T-helper 2 cell treated with Interferon-gamma antibody and Interleukin-4, amounts not matched to agents 5 μg/mL and 100 μg/mL, for 36 hours (primary cell): Measurements from ENCODE around the gene EXO5.

Experiments
- DNase-seq: peaks from one replicate; pipeline ENCODE4 v3.0.0; 2021; ENCODE audit warnings: low spot score
- H3K27ac Mint-ChIP-seq: one replicate; pipeline ENCODE4 v1.8.0; 2021; ENCODE audit warnings: mild to moderate bottlenecking, mixed read lengths
- H3K27me3 Mint-ChIP-seq: one replicate; pipeline ENCODE4 v1.8.0; 2021; ENCODE audit warnings: low read depth, mixed read lengths
- H3K36me3 Mint-ChIP-seq: one replicate; pipeline ENCODE4 v1.8.0; 2021; ENCODE audit warnings: low read depth, mixed read lengths
- H3K4me1 Mint-ChIP-seq: one replicate; pipeline ENCODE4 v1.8.0; 2021; ENCODE audit warnings: low read depth, mixed read lengths
- H3K4me3 Mint-ChIP-seq: one replicate; pipeline ENCODE4 v1.8.0; 2022; ENCODE audit warnings: mild to moderate bottlenecking, moderate library complexity, mixed read lengths
- H3K9me3 Mint-ChIP-seq: one replicate; pipeline ENCODE4 v1.8.0; 2021; ENCODE audit warnings: mixed read lengths

The EXO5 gene

DNA sequence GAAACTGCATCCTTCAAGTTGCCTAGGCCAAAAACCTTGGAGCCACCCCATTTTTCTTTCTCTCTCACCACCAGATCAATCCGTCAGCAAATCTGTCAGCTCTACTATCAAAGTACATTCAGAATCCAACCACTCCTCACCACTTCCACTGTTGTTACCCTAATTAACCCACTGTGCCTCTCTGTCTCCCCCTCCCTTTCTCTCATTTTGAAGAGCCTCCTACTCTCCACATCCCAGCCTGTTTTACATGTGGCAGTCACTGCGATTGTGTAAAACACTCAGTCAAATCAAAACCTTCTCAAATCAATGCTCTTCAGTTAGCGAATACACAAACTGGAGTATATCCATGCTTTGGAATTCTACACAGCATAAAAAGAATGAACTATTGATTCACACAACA lies 55.9 kb downstream of the EXO5 start:
- no peak overlapping the region for H3K4me3 Mint-ChIP-seq
- H3K9me3 Mint-ChIP-seq: peaks cover 36% of the 10 kb centered on the region
- H3K4me1 Mint-ChIP-seq: peaks cover 2% of the 10 kb centered on the region
- H3K27ac Mint-ChIP-seq: no peak overlapping the region
- DNase-seq: no peak
- H3K27me3 Mint-ChIP-seq: no peaks in the 10 kb centered on the region
- no peaks in the 10 kb centered on the region for H3K36me3 Mint-ChIP-seq

DNA sequence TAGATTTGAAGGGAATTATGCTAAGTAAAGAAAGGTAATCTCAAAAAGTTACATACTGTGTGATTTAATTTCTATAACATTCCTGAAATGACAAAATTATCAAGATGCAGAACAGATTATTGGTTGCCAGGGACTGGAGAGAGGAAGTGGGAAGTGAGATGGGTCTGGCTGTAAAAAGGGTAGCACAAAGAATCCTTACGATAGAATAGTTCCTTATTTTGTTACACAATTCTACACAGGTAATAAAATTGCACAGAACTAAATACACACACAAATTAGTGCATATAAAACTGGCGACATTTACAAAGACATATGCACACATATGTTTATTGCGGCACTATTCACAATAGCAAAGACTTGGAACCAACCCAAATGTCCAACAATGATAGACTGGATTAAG lies 56.3 kb downstream of the EXO5 start:
- Mint-ChIP-seq H3K9me3 (peaks cover 33% of the 10 kb centered on the region), H3K36me3 (no peaks in the 10 kb centered on the region), H3K27me3 (no peaks in the 10 kb centered on the region), H3K4me3 (no peak overlapping the region), H3K4me1 (peaks cover 2% of the 10 kb centered on the region), H3K27ac (no peak overlapping the region)
- no peak for DNase-seq
